Glutamatergic neuron (in vitro differentiated cells): ENCODE measurements around the gene APBB2. TPM values are rescaled to one million over a fixed set of nuclear protein-coding genes. Genes with fewer than 3 reads are reported as not detected.

Experiments used
- DNase-seq: peaks from one replicate; pipeline ENCODE4 v3.0.0; 2022
- H3K27ac Mint-ChIP-seq: one replicate; pipeline ENCODE4 v1.8.0; 2020; ENCODE audit warnings: mild to moderate bottlenecking, mixed read lengths, inconsistent platforms; ENCODE audit not compliant: unreplicated experiment
- H3K27me3 Mint-ChIP-seq: one replicate; pipeline ENCODE4 v1.8.0; 2020; ENCODE audit warnings: mild to moderate bottlenecking, moderate library complexity, mixed read lengths, inconsistent platforms; ENCODE audit not compliant: unreplicated experiment
- H3K36me3 Mint-ChIP-seq: one replicate; pipeline ENCODE4 v1.8.0; 2020; ENCODE audit warnings: mild to moderate bottlenecking, mixed read lengths, inconsistent platforms; ENCODE audit not compliant: unreplicated experiment
- H3K4me1 Mint-ChIP-seq: one replicate; pipeline ENCODE4 v1.8.0; 2020; ENCODE audit warnings: mild to moderate bottlenecking, low read depth, mixed read lengths, inconsistent platforms; ENCODE audit not compliant: unreplicated experiment
- H3K4me3 Mint-ChIP-seq: one replicate; pipeline ENCODE4 v1.8.0; 2020; ENCODE audit warnings: mild to moderate bottlenecking, mixed read lengths, inconsistent platforms; ENCODE audit not compliant: unreplicated experiment
- H3K9me3 Mint-ChIP-seq: one replicate; pipeline ENCODE4 v1.8.0; 2020; ENCODE audit warnings: mild to moderate bottlenecking, moderate library complexity, mixed read lengths, inconsistent platforms; ENCODE audit not compliant: unreplicated experiment
- total RNA-seq: library from RNA; stranded (reverse); fragmentation: NEBNext Ultra II Directional; extraction: Animal tissue kit (Norgen Biotek cat#: 25700); gene quantifications from one replicate; pipeline ENCODE4 v1.2.1, GENCODE V29; 2021; ENCODE audit not compliant: unreplicated experiment
- TF ChIP-seq, protein P1 (sequence below): fragments of 200-600 bp; sonication (generic); IDR thresholded peaks from one replicate; pipeline ENCODE4 v1.5.0; 2021; ENCODE audit not compliant: partially characterized antibody, unreplicated experiment

The APBB2 gene
- total RNA-seq, 1 donor from 2014 or later, result 117 TPM

DNA sequence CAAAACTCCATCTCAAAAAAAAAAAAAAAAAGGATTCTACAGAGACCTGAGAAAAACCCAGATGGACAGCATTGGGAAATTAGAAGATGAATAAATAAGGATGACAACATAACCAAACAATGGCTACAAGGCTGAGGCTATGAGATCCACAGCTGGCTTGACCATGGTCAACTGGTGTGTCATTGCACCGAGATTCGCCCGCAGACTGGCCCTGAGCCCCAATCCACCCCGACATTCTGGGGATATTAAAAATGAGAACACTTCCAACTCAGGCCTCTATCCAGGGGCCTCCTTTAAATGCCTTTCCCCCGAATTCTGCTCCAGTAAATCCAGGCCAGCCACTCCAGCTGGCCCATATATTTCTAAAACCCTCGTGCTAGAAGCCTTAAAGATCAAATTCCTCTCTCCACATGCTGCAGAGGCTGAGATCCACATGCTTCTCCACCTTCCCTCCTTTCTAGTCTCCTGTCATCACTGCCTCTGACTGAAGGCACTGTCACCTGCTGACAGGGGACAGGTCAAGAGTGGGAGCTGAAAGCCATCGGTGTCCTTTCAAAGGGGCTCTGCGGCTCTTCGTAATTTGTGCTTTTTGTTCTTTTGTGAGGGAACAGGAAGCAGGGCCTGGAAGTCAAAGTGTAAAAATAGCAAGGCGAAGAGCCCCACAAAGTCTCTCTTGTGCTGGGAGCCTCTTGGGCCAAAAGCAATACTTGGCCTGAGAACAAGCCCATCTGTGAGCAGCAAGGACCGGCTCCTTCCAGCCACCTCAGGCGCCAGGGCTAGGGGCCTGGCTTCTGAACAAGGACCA lies 260.9 kb downstream of the APBB2 start:
- peak overlapping the region; percentile 55 for H3K27ac Mint-ChIP-seq
- peaks cover 4% of the 10 kb centered on the region for H3K9me3 Mint-ChIP-seq
- DNase-seq, result peak; percentile 22
- peaks cover 9% of the 10 kb centered on the region for H3K4me1 Mint-ChIP-seq
- TF ChIP-seq, protein P1, sequence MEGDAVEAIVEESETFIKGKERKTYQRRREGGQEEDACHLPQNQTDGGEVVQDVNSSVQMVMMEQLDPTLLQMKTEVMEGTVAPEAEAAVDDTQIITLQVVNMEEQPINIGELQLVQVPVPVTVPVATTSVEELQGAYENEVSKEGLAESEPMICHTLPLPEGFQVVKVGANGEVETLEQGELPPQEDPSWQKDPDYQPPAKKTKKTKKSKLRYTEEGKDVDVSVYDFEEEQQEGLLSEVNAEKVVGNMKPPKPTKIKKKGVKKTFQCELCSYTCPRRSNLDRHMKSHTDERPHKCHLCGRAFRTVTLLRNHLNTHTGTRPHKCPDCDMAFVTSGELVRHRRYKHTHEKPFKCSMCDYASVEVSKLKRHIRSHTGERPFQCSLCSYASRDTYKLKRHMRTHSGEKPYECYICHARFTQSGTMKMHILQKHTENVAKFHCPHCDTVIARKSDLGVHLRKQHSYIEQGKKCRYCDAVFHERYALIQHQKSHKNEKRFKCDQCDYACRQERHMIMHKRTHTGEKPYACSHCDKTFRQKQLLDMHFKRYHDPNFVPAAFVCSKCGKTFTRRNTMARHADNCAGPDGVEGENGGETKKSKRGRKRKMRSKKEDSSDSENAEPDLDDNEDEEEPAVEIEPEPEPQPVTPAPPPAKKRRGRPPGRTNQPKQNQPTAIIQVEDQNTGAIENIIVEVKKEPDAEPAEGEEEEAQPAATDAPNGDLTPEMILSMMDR, result no peak
- no peaks in the 10 kb centered on the region for H3K27me3 Mint-ChIP-seq
- no peaks in the 10 kb centered on the region for H3K36me3 Mint-ChIP-seq
- H3K4me3 Mint-ChIP-seq, result no peak overlapping the region

DNA sequence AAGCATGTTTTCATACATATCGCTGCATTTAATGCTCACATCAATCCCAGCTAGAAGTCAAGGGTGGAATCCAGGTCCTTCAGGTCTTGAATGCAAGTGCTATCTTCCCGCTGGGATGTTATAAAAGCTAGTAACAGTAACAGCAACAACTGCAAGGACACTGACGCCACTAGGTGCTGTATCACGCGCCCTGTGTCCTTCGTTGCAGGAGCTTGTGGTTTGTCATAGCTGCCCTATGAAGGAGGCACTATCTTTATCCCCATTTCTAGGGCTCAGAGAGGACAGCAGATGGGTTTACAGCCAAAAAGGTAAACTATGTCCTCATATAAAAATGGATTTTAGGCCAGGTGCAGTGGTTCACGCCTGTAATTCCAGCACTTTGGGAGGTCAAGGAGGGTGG lies 261.7 kb downstream of the APBB2 start:
- peaks cover 4% of the 10 kb centered on the region for H3K9me3 Mint-ChIP-seq
- no peaks in the 10 kb centered on the region for H3K27me3 Mint-ChIP-seq
- no peak overlapping the region for H3K27ac Mint-ChIP-seq
- TF ChIP-seq, protein P1, result no peak
- no peak for DNase-seq
- H3K4me3 Mint-ChIP-seq, result no peak overlapping the region
- no peaks in the 10 kb centered on the region for H3K36me3 Mint-ChIP-seq
- peaks cover 9% of the 10 kb centered on the region for H3K4me1 Mint-ChIP-seq

DNA sequence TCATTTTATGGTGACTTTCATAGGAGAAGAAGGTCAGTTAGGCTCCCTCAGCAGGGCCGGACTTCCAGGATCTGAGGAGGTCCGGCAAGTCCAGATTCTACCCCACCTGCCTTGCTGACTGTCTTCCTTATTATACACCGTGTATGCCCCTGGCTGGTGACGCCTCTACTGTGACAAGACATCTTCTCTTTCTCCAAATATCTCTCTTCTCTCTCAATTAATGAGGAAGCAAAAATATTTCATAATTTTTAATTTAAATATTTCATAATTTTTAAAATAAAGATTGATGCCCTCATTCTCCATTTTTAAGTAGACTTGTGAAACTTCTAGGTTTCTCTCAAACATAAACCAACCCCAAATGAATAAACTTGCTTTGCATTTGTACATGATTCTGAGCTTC lies 262.1 kb downstream of the APBB2 start:
- Mint-ChIP-seq H3K4me1 (peaks cover 9% of the 10 kb centered on the region), H3K36me3 (no peaks in the 10 kb centered on the region), H3K4me3 (no peak overlapping the region), H3K9me3 (peaks cover 4% of the 10 kb centered on the region), H3K27me3 (no peaks in the 10 kb centered on the region), H3K27ac (no peak overlapping the region)
- no peak for DNase-seq
- TF ChIP-seq, protein P1, result no peak

DNA sequence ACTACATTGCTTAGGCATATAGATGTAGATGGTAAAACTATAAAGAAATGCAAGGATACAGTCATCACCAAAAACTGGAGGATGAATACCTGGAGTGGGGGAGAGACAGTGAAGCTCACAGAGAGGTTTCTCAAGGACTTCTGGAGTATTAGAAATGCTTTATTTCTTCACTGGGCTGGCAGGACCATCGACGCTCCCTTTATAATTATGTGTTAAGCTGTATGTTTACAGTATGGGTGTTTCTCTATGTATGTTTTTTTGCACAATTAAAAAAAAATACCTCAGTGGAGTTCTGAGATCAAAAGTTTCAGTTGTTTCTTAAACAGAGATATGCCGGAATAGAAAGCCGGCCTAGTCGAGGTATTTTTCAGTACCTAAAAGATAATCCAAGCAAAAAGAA lies 263.3 kb downstream of the APBB2 start:
- no peak overlapping the region for H3K27ac Mint-ChIP-seq
- no peak for DNase-seq
- TF ChIP-seq, protein P1, result no peak
- H3K4me1 Mint-ChIP-seq, result peaks cover 9% of the 10 kb centered on the region
- no peaks in the 10 kb centered on the region for H3K27me3 Mint-ChIP-seq
- peaks cover 4% of the 10 kb centered on the region for H3K9me3 Mint-ChIP-seq
- no peak overlapping the region for H3K4me3 Mint-ChIP-seq
- no peaks in the 10 kb centered on the region for H3K36me3 Mint-ChIP-seq

DNA sequence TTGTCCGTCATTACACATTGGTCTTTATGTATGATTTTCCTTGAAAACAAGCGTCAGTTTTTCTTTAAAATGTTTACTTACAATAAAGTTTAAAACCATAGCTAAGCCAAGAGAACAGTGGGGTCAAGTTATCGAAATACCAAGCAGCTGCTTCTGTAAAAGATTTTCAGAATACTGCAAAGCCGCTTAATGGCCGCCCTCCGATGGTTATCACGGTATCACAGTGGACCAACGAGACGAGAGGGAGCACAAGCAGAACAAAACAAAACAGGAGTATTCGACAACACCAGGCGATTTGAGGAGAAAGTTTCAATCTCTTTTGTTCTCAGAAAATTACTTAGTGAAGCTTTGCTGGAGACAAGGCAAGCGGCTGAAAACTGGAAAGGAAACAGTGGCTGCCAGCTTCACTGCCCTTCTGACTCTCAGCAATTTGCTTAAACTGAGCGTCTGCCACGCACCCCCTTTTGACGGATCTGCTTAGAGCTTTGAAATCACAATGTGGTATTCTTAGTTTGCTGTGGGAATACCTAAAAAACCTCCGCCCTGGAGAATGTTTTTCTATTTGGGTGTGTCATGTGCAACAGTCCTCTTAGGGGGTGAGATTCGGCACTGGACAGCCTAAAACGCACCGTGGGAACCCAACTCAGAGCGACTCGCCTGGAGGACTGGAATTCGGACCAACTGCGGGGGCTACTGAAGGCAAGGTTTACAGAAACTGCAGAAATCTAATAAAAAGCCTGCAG lies 264.8 kb downstream of the APBB2 start:
- DNase-seq, result no peak
- Mint-ChIP-seq H3K27me3 (no peaks in the 10 kb centered on the region), H3K4me1 (peaks cover 8% of the 10 kb centered on the region), H3K9me3 (no peaks in the 10 kb centered on the region), H3K27ac (no peak overlapping the region), H3K4me3 (no peak overlapping the region), H3K36me3 (no peaks in the 10 kb centered on the region)
- TF ChIP-seq, protein P1, result no peak
